ENCODE results near the gene GH2. TPM values are rescaled to one million over a fixed set of nuclear protein-coding genes. Genes with fewer than 3 reads are reported as not detected.

Gene GH2
- total RNA-seq, 1 experiment from 2014 or later, result not detected

DNA sequence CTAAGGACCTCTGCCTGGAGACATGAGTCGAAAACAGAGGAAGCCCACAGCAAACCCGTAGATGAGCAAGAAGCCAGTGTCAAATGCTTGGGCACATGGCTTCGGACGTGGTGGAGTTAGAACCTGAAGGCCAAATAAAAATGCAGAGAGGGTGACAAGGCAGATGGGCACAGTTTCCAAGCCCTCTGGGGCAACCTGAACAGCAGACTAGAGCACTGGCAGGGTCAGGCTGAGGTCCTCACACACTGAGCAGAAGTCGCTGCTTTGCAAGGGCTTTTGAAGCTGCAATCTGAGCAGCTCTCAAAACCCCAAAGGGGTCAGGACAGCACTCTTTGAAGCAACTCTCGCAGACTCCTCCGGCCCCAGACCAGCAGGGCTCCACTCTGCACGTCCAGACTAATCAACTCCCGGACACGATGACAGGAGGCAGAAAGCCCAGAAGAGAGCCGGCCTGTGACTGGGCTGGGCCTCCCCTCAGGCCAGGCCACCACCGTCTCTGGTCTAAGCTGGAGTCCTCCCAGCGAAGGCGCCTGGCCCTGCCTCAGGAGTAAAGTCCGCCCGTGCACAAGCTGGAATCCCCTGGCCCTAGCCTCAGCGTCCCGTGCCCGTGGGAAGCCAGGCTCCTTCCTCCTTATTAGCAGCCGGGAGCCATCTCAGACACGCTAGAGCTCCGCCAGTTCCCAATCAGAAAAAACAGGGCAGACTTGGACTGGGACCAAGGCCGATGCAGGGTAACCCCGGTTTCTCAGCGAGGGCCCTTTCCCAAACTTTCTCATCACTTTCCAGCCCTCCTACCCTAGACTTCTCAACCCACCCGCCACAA, 40.2 kb downstream of the GH2 start:
- peak; percentile 46 for DNase-seq (ENCODE audit: low read depth)

DNA sequence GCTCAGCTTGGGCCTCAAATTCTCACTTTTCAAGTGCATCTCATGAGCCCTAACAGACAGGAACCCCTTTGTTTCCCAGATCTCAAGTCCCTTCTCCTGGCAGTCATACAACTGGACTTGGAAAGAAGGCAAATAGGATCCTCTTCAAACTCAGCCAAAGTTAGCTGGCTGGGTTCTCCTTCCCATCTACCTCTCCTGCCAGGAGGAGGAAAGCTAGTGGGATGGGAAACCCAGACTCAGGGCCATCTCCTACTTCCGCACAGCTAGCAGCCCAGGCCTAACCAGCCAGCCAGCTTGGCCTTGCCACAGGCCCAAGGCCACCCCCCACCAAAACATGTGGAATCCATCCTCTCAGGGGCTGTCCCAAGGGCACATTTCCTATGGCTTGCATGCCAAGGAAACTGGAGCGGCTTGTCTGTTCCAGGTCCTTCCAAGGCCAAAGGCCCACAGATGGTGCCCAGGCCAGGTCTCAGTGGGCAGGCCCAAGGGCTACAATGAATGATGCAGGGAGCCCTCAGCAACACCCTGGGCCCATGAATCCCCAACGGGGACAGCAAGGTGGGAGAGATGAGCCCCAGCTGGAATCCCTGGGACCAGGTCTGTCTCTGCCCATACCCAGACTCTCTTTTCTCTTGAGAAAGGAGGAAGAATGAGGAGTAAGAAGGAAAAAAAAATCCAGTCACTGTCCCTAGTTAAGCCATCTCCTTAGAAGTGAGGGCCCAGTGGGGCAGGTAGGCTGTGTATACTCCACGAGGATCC, 41.0 kb downstream of the GH2 start:
- no peak for DNase-seq (ENCODE audit: low read depth)

GRCh38 chr17:63838631-63839171, 43.0 kb downstream of the GH2 start:
- DNase-seq (ENCODE audit: low read depth), result no peak

GRCh38 chr17:63837962-63838600, 43.7 kb downstream of the GH2 start:
- DNase-seq (ENCODE audit: low read depth), result no peak

GRCh38 chr17:63837480-63837879, 44.3 kb downstream of the GH2 start:
- no peak for DNase-seq (ENCODE audit: low read depth)

DNA sequence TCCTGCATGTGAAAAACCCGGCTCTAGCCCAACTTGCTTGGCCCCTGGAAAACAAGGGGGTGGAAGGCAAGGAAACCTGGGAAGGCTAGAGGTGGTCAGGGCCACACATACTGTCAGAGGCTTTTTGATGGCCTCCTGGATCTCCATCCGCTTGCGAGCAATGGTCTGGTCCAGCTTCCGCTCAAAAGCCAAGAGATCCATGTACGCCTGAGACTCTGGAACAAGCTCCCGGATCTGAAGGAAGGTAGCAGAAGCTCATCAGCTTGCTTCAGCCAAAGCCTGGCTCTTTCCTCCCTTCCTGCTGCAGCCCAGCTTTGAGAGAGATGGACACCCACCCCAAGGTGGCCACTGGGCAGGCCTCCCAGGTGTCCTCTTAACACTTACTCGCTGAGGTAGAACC, 44.9 kb downstream of the GH2 start:
- no peak for DNase-seq (ENCODE audit: low read depth)

DNA sequence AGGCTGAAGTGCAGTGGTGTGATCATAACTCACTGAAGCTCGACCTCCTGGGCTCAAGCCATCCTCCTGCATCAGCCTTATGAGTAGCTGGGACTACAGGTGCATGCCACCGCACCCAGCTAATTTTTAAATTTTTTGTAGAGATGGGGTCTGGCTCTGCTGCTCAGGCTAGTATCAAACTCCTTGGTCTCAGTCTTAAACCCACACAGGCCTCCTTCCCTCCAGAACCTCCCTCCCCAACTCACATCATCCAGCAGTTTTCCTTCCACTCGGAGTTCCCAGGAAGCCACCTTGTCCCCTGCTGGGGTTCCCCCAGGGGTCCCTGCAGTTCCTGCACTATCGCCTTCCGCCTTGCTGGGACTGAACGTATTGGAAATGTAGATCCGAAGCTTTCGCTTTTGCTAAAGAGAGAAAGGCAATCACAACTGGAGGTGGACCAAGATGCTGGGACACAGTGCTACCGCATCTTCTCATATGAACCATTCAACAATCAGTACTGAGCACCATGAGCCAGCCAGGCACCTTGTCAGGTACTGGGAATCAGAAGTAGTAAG, 46.5 kb downstream of the GH2 start:
- DNase-seq (ENCODE audit: low read depth), result no peak

DNA sequence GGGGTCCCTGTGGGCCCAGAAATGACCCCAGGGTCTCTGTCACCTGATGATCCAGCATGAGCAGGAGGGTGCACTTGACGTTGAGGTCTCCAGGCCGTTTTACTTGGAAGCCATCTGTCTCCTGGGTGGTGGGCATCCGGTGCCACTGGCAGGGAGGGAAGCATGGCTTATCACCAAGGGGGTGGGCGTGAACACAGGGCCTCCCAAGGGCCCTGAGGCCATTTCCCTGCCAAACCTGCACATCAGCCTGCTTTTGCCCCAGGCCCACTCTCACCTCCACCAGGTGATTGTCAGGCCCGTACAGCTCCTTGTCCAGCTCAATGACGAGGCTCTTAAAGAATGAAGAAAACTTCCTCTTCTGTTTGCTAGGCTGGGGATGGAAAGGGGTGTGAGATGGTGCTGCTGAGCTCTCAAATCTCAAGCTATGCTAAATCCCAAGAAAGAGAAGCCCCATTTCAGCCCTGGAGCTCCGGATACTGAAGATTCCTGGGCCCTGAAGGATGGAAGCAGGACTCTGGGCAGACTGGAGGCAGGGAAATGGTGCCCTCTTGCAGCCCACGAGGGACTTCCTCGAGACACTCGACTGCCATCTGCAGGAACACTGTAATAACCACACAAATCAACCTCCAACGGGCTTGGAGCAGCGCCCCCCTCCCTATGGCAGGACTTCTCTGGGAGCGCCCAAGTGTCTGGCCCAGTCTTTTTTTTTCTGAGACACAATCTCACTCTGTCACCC, 47.1 kb downstream of the GH2 start:
- DNase-seq (ENCODE audit: low read depth), result peak; percentile 90

- no peak for DNase-seq (ENCODE audit: low read depth)
These were observed 47.9 kb downstream of the GH2 start for GRCh38 chr17:63833741-63834373.

- DNase-seq (ENCODE audit: low read depth), result no peak
These were observed 48.6 kb downstream of the GH2 start for GRCh38 chr17:63833026-63833740.

- DNase-seq (ENCODE audit: low read depth), result no peak
These were observed 49.3 kb downstream of the GH2 start for GRCh38 chr17:63832455-63832854.

DNA sequence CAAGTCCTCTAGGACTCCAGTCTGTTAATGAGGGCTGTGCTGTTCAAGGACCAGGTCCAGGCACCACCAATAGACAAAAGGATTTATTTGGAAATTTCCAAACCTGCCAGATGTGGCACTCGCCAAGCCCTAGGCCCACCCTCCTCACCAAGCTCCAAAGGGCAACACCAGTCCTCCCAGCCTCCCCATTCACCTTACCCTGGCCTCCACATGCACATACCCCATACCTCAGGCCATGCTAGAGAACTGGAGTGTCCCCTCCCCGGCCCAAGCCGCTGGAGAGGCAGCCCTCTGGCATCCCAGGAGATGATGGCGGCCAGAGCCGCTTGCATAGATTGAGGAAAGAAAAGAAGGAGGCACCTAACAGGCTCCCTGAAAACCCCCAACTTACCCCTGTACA, 49.7 kb downstream of the GH2 start:
- DNase-seq (ENCODE audit: low read depth), result no peak

GRCh38 chr17:63831505-63831904, 50.2 kb downstream of the GH2 start:
- DNase-seq (ENCODE audit: low read depth), result no peak

DNA sequence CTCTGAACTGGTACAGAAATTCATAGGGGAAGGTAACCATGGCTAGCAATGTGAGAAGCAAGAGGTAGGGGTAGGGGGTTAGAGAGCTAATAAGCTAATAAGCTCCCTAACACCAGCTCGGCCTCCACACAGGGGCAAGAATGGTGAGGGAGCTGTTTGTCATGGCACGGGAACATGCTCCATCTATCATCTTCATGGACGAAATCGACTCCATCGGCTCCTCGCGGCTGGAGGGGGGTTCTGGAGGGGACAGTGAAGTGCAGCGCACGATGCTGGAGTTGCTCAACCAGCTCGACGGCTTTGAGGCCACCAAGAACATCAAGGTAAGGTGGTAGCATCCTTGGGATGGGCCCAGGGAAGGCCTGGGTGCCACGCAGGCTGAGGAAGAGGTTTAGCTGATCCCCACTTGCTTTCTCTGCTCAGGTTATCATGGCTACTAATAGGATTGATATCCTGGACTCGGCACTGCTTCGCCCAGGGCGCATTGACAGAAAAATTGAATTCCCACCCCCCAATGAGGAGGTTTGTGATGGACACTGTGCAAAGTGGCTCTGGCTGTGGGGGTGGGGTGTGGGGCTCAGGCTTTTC, 50.7 kb downstream of the GH2 start:
- DNase-seq (ENCODE audit: low read depth), result no peak

DNA sequence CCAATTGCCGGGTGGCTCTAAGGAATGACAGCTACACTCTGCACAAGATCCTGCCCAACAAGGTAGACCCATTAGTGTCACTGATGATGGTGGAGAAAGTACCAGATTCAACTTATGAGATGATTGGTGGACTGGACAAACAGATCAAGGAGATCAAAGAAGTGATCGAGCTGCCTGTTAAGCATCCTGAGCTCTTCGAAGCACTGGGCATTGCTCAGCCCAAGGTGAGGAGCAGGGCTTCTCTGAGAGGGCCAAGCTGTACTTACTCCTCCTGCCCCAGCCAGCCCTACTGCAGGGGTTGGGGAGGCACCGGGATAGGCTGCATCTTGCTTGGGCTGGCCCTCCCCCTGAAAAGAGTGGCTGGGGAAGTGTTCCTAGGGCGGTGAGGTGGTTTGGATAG, 51.5 kb downstream of the GH2 start:
- no peak for DNase-seq (ENCODE audit: low read depth)

Other genes starting within 250 kb of the GH2 start
- 32.3 and 41.7 TPM in 2 replicates for gene LIMD2, start 181.8 kb downstream of the GH2 start, total RNA-seq (2014; rRNA removed; shearing (Covaris generic))
- 10.9 and 18.7 TPM in 2 replicates for gene STRADA, start 140.1 kb downstream of the GH2 start, total RNA-seq (2014; rRNA removed; shearing (Covaris generic))
- 94.1 and 117 TPM in 2 replicates for gene CCDC47, start 108.3 kb downstream of the GH2 start, total RNA-seq (2014; rRNA removed; shearing (Covaris generic))
- gene DDX42, start 107.8 kb downstream of the GH2 start, total RNA-seq (2014; rRNA removed; shearing (Covaris generic)), result 43.3 and 48.5 TPM in 2 replicates
- 75.3 and 98.5 TPM in 2 replicates for gene PSMC5, start 54.5 kb downstream of the GH2 start, total RNA-seq (2014; rRNA removed; shearing (Covaris generic))
- 91.3 and 116 TPM in 2 replicates for gene FTSJ3, start 54.3 kb downstream of the GH2 start, total RNA-seq (2014; rRNA removed; shearing (Covaris generic))
- 69.4 and 73.5 TPM in 2 replicates for gene SMARCD2, start 39.3 kb downstream of the GH2 start, total RNA-seq (2014; rRNA removed; shearing (Covaris generic))
- gene CSH2, start 8.3 kb downstream of the GH2 start, total RNA-seq (2014; rRNA removed; shearing (Covaris generic)), result not detected in 2 replicates
- not detected in 2 replicates for gene CSH1, start 14.6 kb upstream of the GH2 start, total RNA-seq (2014; rRNA removed; shearing (Covaris generic))
- gene CSHL1, start 29.3 kb upstream of the GH2 start, total RNA-seq (2014; rRNA removed; shearing (Covaris generic)), result not detected in 2 replicates
- gene GH1, start 36.9 kb upstream of the GH2 start, total RNA-seq (2014; rRNA removed; shearing (Covaris generic)), result not detected in 2 replicates
- 2.6 TPM in 1 of 2 replicates, not detected in the other for gene CD79B, start 50.4 kb upstream of the GH2 start, total RNA-seq (2014; rRNA removed; shearing (Covaris generic))
- gene SCN4A, start 91.0 kb upstream of the GH2 start, total RNA-seq (2014; rRNA removed; shearing (Covaris generic)), result 0.06 TPM in 1 of 2 replicates, not detected in the other
- gene PRR29, start 116.4 kb upstream of the GH2 start, total RNA-seq (2014; rRNA removed; shearing (Covaris generic)), result 0.17 and 1.1 TPM in 2 replicates
- 5.0 and 7.7 TPM in 2 replicates for gene ICAM2, start 138.7 kb upstream of the GH2 start, total RNA-seq (2014; rRNA removed; shearing (Covaris generic))
- gene ERN1, start 248.2 kb upstream of the GH2 start, total RNA-seq (2014; rRNA removed; shearing (Covaris generic)), result 5.2 and 13.5 TPM in 2 replicates